OCI-LY7 (cell line): ENCODE measurements around the gene SRPRB. TPM values are rescaled to one million over a fixed set of nuclear protein-coding genes. Genes with fewer than 3 reads are reported as not detected.

Experiments used
- BruUV-seq: library from RNA; stranded (reverse); fragments of 400-500 nt; replicated peaks from 2 replicates; lab custom pipeline; 2021; lab: Mats Ljungman, UMichigan
- CTCF ChIA-PET: fragments of 300-600 bp; sonication (Branson Sonifier 250); formaldehyde crosslinking; loops from one replicate; lab custom pipeline; 2022; ENCODE audit warnings: antibody characterized with exemption; ENCODE audit not compliant: unreplicated experiment; lab: Charles Lee
- POLR2A ChIA-PET: fragments of 300-600 bp; sonication (Branson Sonifier 250); formaldehyde crosslinking; loops from one replicate; lab custom pipeline; 2022; ENCODE audit warnings: antibody characterized with exemption; lab: Charles Lee
- DNase-seq: peaks from one replicate; pipeline ENCODE4 v3.0.0-alpha.2; 2015; ENCODE audit warnings: low spot score
- H2AFZ ChIP-seq: fragments of 200-600 bp; sonication (generic), shearing (Covaris generic); 2 replicates; pipeline ENCODE4 v1.6.1; 2014; ENCODE audit warnings: mild to moderate bottlenecking, antibody characterized with exemption, low read length, moderate library complexity
- H3K27ac ChIP-seq: fragments of 200-600 bp; sonication (generic); 2 replicates; pipeline ENCODE4 v1.5.1; 2014; ENCODE audit warnings: mixed run types, low read depth, mild to moderate bottlenecking, moderate library complexity, low read length, inconsistent platforms; ENCODE audit not compliant: poor library complexity, severe bottlenecking
- H3K36me3 ChIP-seq: fragments of 200-600 bp; sonication (generic); 2 replicates; pipeline ENCODE4 v1.6.1; 2014; ENCODE audit warnings: mild to moderate bottlenecking, antibody characterized with exemption, low read length, moderate library complexity, mixed read lengths; ENCODE audit not compliant: insufficient read depth
- H3K4me1 ChIP-seq: fragments of 200-600 bp; sonication (generic); 2 replicates; pipeline ENCODE4 v1.5.1; 2014; ENCODE audit warnings: mild to moderate bottlenecking, low read length; ENCODE audit not compliant: insufficient read depth, poor library complexity, severe bottlenecking
- H3K4me2 ChIP-seq: fragments of 200-600 bp; sonication (generic); 2 replicates; pipeline ENCODE4 v1.6.1; 2014; ENCODE audit warnings: mild to moderate bottlenecking, low read length
- H3K4me3 ChIP-seq: fragments of 200-600 bp; sonication (generic); 2 replicates; pipeline ENCODE4 v1.5.1; 2014; ENCODE audit warnings: mild to moderate bottlenecking, low read depth, low read length; ENCODE audit not compliant: poor library complexity, severe bottlenecking
- H3K79me2 ChIP-seq: fragments of 200-600 bp; sonication (generic); 2 replicates; pipeline ENCODE4 v1.6.1; 2016; ENCODE audit warnings: low read depth, mild to moderate bottlenecking, low read length, moderate library complexity, mixed read lengths; ENCODE audit not compliant: insufficient read depth
- H3K9me2 ChIP-seq: fragments of 200-600 bp; sonication (generic); 2 replicates; pipeline ENCODE4 v1.6.1; 2016; ENCODE audit warnings: mild to moderate bottlenecking, low read length, mixed read lengths; ENCODE audit not compliant: insufficient read depth
- H3K9me3 ChIP-seq: fragments of 200-600 bp; sonication (generic); 2 replicates; pipeline ENCODE4 v1.6.1; 2014; ENCODE audit warnings: mild to moderate bottlenecking, mixed run types, low read length, mixed read lengths
- H4K20me1 ChIP-seq: fragments of 200-600 bp; sonication (generic); 2 replicates; pipeline ENCODE4 v1.6.1; 2014; ENCODE audit warnings: mild to moderate bottlenecking, antibody characterized with exemption, low read length, moderate library complexity, mixed read lengths; ENCODE audit not compliant: insufficient read depth
- CTCF ChIP-seq: fragments of 200-600 bp; sonication (generic); conservative IDR thresholded peaks from 2 replicates; pipeline ENCODE4 v1.5.1; 2014; ENCODE audit warnings: mild to moderate bottlenecking, antibody characterized with exemption, low read length, moderate library complexity, mixed read lengths
- EZH2phosphoT487 ChIP-seq: fragments of 200-600 bp; sonication (generic); IDR thresholded peaks from 2 replicates; pipeline ENCODE4 v1.6.1; 2018; ENCODE audit warnings: low read depth, borderline replicate concordance, mild to moderate bottlenecking, mixed run types, antibody characterized with exemption, low read length, moderate library complexity, mixed read lengths
- intact Hi-C: fragments of 100-400 bp; cut with micrococcal nuclease; formaldehyde crosslinking; loops from one replicate; pipeline ENCODE4 v1.10.0; 2022; ENCODE audit not compliant: unreplicated experiment
- total RNA-seq, 2 experiments: library from RNA; depleted of rRNA in 1 of 2; stranded (reverse); fragments of >200 nt in 1 of 2; shearing (Covaris generic) in 1 of 2; gene quantifications; 2 replicates each; pipeline ENCODE4 v1.2.3, GENCODE V29; 2014 to 2022

SRPRB gene
- total RNA-seq, 2 experiments from 2014 or later, result 39.4 to 54.1 TPM

DNA sequence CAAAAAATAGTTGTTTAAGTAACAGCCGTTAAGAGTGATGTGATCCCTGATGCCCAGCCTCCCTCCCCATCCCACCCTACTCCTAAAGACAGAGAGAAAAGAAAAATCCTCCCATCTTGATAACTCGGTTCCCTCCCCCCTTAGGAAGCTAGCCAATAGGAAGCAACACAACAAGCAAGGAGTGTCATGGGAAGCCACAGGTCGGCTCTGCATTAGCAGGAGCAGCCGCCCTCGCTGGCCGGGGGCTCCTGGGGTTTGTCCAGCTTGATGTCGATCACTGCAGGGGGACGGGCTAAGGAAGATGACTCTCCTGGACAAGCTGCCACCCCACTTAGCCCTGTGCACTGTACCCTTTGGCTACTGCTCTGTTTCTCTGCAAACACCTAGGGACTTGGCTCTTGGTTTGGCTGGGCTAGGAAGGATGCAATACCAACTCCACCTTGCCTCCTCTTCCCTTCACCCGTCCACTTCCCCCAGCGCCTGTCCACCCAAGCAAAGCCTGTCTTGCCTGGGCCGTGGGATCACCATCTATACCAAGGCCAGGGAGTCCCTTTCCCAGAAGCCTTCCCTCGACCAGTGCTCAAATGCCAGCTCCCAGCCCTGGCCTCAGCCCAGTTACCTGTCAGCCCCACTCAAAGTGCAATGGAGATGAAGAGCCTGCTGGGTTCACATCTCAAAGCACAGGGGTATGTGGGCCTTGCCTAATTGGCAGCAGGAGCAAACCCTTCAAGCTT is 23.1 kb downstream of the SRPRB start:
- Histone ChIP-seq H4K20me1 (no peaks in the 10 kb centered on the region), H3K27ac (no peak overlapping the region), H3K4me3 (no peak overlapping the region), H3K9me2 (no peaks in the 10 kb centered on the region), H3K4me2 (no peak overlapping the region), H3K4me1 (no peaks in the 10 kb centered on the region), H3K36me3 (peaks cover 12% of the 10 kb centered on the region), H3K9me3 (no peaks in the 10 kb centered on the region), H2AFZ (no peak overlapping the region), H3K79me2 (no peaks in the 10 kb centered on the region)
- POLR2A ChIA-PET, result interaction anchor here (0.6 kb wide), 1 partner anchor 22 kb away, joined by 4 read pairs; no protein-coding TSS in a partner anchor
- no TSS peak for BruUV-seq
- intact Hi-C loops, result no loop called here
- CTCF ChIA-PET, result no interaction called here
- no peak for DNase-seq
- TF ChIP-seq CTCF (no peak), EZH2phosphoT487 (no peak)

DNA sequence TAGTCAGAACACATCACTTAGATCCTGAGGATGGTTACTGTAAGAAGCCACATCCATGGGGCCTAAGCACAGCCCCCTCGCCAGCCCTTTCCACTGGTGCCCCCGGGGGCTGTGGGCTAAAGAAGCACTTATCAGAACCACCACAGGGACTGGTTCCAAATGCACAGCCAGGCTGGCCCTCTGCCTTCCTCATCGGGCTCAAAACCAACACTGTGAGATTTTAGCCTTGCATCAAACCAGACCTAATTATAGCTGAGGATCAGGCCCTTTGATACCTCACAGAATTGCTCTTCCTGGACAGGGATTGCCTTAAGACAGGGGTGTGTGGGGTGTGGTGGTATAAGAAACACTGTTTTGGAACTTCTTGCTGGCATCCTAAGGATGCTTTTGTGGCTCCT is 23.7 kb downstream of the SRPRB start:
- CTCF ChIA-PET, result no interaction called here
- H3K36me3 ChIP-seq, result peaks cover 6% of the 10 kb centered on the region
- H2AFZ ChIP-seq, result no peak overlapping the region
- no peak overlapping the region for H3K27ac ChIP-seq
- no peaks in the 10 kb centered on the region for H3K4me1 ChIP-seq
- H3K4me3 ChIP-seq, result no peak overlapping the region
- H3K79me2 ChIP-seq, result no peaks in the 10 kb centered on the region
- TF ChIP-seq EZH2phosphoT487, result no peak
- no peak for TF ChIP-seq CTCF
- POLR2A ChIA-PET, result interaction anchor here (0.6 kb wide), 1 partner anchor 22 kb away, joined by 4 read pairs; no protein-coding TSS in a partner anchor
- DNase-seq, result no peak
- H4K20me1 ChIP-seq, result no peaks in the 10 kb centered on the region
- no peak overlapping the region for H3K4me2 ChIP-seq
- H3K9me3 ChIP-seq, result no peaks in the 10 kb centered on the region
- intact Hi-C loops, result no loop called here
- no TSS peak for BruUV-seq
- no peaks in the 10 kb centered on the region for H3K9me2 ChIP-seq

GRCh38 chr3:133830071-133830470 is 24.5 kb downstream of the SRPRB start:
- Histone ChIP-seq H3K4me2 (no peak overlapping the region), H3K36me3 (no peaks in the 10 kb centered on the region), H3K79me2 (no peaks in the 10 kb centered on the region), H3K9me3 (no peaks in the 10 kb centered on the region), H3K27ac (no peak overlapping the region), H3K4me3 (no peak overlapping the region), H4K20me1 (no peaks in the 10 kb centered on the region), H2AFZ (no peak overlapping the region), H3K4me1 (no peaks in the 10 kb centered on the region), H3K9me2 (no peaks in the 10 kb centered on the region)
- CTCF ChIA-PET, result no interaction called here
- intact Hi-C loops, result no loop called here
- no peak for DNase-seq
- TF ChIP-seq EZH2phosphoT487 (no peak), CTCF (no peak)
- no TSS peak for BruUV-seq
- POLR2A ChIA-PET, result interaction anchor here (0.7 kb wide), 1 partner anchor 823 kb away, joined by 3 read pairs; no protein-coding TSS in a partner anchor
